Measurements from ENCODE around the gene BTBD16.

BTBD16 gene

DNA sequence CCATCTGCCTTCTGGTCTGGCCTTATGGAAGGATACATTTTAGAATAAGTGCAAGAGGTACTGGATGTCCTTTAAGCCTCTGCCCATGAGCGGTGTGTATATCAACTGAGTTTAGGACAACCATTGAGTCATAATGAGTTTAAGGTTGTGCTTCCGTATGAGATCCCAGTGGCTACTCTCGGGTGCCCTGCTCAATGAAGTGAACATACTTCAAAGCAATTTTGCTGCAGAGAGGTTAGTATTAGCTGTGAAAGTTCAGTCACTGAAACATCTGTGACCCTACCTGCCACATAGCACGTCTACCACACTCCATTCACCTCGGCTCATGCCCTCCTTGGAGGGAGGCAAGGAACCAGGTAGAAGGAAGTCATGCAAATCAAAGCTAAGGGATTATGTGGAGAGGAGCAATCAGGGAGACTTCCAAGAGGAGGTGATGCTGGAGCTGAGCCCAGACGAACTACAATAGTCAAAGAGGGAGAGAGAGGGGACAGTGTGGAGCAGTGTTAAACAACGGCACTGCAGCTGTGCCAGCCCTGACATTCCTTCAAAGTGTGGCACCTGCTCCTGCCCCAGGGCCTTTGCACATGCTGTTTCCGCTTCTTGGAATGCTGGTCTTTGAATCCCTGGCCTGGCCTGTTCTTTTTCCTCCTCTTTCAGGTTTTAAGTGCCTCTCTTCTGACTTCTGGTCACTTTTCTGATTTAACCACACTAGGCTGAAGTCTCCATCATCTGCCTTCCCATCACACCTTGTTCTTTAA lies 25.4 kb downstream of the BTBD16 start:
- DNase-seq: no peak

DNA sequence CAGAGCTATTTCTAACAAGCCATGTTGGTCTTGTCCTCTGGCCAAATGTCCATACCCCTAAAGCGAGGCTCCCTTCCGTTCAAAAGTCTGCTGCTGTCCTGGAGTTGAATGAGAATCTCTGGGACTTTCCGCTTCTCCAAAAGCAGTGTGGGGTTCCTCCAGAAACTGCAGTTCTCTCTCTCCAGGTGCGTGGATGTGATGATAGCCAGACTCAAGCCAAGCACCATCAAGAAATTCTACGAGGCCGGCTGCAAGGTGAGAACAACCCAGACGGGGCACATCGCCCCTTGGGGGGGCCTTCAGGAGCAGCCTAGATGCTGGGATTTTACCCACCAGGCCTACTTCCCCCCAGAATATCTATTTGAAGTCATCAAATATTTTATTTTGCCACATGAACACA lies 26.5 kb downstream of the BTBD16 start:
- DNase-seq: no peak

DNA sequence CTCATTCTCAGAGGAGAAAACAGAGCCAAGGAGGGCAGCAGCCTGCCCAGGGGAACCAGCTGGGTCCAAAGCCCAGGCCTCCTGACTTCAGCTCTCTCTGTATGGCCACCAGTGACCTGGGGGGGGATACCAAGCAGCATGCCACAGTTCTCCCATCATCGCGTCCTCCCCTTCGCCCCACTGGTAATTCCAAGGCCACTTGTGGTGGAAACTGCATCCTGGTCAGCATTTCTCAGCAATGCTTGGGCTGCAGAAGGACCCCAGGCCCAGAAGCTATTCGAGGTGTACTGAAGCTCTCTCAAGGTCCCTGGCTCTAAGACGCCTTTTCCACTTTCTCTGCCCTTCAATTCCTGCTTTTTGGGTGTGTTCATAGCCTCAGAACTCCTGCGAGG lies 27.1 kb downstream of the BTBD16 start:
- no peak for DNase-seq

DNA sequence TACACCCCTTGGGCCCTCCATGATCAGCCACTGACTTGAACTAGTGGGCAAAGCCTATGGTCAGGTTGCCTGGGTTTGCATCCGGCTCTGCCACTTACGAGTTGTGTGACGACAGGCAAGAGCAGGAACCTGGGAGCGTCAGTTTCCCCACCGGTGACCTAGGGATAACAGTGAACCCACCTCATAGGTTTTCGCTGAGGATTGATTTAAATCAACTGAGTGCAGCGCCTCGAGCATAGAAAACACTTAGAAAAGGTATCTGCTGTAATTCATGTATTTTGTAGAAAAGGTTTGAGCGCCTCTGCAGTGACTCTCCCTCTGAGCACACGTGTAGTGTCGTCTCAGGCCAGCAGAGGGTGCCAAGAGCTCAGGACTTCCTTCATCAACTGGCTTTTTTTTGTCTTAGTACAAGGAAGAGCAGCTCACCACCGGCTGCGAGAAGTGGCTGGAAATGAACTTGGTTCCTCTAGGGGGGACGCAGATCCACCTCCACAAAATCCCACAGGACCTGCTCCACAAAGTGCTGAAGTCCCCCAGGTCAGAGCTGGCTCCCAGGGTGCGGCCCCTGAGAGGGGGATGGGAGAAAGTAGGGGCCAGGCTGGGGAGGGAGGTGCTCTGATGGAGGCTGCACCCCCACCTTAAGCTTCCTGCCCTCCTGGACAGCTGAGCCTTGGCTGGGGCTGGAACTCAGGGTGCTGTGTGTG lies 27.7 kb downstream of the BTBD16 start:
- peak; percentile 5 for DNase-seq

DNA sequence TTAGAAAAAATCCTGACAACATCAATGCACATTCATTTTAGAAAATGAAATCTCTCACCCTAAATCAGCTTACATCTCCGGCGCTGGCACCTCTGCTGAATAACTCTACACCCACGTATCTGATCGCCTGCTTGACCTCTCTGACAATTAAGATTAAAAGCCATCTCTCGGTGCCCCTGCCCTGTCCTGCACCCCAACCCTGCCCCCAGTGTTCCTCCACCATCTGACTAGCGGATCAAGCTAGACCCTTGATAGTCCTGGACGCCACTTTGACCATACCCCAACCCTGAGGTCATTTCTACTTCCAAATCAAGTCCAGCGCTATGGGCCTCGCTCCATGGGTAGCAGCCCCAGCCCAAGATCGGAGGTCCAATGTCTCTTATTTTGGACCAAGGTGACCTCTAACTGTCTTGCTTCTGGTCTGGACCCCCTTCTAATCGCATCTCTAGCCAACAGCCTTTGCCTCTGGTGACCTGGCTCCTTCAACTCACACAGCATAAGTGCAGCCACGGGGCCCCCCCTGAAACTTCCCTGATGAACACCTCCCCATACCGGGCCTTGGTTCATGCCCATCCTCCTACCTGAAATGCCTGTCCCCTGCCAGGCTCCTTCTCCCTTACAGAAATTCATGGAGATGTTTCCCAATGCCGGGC lies 28.5 kb downstream of the BTBD16 start:
- DNase-seq: no peak

DNA sequence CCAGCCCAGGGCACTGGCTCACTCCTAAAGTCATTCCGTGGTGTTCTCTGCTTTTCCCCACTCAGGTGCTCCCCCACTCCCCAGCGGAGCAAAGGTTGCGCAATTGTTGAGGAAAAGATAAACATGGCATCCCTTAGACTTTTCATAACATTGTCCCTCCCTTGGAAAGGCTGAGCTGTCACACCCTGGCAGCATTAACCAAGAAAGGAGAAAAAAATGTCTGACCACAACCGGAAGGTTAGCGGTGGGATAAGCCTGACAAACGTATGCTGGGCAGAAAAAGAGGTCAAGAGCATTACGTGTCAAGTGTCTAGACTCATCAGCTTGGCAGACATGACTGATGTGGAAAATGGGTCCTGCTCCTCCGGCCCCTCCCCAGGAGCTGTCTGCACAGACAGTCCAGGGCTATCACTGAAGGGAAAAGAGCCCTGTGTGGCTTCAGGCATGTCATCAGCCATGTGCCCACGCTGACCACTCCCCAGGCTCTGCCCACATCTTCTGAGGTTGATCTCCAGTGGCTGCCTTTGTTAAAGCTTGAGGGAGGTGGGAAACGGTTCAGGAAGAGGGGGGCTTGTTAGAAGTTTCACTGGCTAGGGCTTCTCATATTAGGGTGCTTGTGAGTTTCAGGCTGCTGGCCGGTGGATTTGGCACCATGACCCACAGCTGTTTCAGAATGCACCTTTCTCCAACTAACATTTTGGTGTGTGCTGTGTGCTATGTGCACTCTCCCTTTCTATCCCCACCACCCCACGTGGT lies 30.1 kb downstream of the BTBD16 start:
- DNase-seq: no peak

DNA sequence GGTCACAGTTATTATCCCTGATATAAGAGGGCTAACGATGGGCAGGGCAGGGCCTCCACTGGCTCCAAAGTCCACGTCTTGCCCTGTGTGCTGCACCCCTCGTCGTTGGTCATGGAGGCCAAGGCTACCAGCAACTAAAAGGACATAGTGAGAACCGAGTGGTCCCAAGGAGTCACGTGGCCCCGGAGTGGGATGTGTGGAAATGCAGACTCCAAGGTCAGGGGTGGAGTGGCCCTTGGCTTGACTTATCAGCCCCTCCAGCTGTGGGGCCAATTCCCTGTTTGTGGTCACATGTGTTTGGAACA lies 30.7 kb downstream of the BTBD16 start:
- no peak for DNase-seq

DNA sequence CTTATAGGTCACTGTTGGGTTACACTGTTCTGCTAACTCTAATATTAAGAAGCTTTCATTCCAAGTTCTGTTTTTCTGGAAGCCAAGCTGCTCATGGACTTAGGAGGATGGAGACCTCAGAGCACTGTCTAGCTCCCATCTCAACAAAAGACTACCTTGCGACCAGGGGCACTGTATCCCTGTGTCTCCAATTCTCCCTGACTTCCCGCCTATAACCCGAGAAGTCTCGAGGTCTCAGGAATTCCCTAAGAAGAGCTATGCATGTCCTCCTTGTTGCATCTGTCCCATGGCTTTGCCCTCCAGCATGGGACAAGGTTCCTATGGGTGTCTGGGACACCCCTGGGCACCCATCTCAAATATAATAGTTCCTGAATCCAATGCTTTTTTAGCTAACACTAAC lies 31.2 kb downstream of the BTBD16 start:
- no peak for DNase-seq

DNA sequence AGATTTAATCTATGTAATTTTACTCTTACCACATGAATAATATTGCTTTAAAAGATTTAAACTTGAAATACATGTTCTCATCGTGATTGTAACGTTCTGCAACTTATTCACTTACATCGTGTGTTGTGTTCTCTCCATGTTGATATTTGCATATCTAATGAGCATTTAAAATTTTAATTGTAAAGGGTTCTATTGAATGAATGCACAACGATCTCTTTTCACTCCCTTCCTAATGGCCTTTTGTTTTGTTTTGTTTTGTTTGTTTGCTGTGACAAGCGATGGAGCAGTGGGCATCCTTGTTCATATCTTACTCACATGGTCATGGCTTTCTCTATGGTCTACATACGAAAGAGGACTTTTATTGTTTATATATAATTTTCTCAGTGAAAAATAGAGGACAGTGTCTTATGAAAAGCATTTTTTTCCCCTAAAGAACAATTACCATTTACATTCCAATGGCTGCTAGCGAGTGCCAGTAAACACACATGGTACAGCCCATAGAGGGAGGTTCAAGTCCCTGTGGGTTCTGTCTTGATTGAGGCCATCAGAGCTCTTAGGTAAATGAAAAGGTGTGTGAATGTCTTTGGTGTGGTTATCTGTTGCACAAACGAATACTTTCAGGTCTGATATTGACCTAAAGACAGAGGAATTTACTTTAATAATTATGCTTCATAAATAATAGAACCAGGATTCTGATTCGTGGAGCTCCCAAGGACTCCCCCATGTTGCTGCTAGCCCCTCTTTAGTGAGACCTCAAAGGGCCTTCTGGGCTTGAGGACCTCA lies 32.4 kb downstream of the BTBD16 start:
- DNase-seq: no peak

DNA sequence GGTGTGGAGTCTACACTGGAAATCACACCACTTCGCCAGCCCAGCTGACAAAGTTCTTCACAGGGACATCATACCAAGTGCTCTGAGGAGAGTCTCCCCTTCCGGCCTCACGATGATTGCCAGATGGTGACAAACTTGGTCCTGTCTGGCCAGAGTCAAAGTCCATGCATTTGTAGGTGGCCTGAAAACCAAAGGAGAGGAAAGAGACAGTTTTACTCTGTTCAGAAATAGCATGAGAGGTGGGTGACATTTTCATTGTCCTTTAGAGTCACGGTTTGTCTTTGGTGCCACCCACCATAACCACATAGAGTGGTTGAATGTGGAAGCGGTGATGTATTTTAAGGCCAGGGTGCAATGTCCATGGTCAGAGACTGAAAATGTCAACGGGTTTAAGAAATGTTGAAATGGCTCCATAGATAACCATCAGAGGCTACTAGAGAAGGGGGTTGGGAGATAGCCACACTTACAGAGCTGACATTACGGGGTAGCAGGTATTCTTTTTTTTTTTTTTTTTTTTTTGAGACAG lies 33.0 kb downstream of the BTBD16 start:
- DNase-seq: no peak

DNA sequence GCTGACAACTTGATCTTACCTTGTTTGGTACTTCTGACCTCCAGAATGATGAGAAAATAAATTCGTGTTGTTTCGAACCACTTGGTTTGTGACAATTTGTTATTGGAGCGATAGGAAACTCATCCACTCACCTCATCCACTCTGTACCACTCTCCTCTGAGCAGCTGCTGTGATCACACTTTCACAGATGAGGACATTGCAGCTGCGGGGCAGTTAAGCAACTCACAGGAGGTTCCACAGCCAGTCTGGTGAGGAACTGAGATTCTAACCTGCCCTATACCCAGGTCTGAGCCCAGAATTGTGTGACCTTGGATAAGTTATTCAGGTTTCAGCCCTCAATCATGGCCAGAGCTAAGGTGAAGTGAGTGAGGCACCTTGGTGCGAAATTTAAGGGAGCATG lies 35.2 kb downstream of the BTBD16 start:
- DNase-seq: no peak

DNA sequence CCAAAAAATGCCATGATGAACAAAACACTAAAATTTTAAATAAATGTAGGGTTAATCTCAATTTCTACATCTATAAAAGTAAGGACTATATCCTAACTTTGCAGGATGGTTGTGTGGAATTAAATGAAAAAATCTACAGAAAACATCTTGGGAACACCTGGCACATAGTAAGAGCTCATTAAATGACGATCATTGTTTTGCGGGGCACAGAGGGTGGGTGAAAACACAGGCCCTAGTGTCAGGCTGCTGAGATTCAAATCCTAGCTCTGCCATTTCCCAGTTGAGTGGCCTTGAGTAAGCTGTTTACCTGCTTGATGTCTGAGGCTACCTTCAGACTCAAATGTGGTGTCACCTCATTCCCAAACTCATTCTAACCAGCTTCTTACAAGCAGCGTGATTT lies 35.6 kb downstream of the BTBD16 start:
- DNase-seq: no peak

DNA sequence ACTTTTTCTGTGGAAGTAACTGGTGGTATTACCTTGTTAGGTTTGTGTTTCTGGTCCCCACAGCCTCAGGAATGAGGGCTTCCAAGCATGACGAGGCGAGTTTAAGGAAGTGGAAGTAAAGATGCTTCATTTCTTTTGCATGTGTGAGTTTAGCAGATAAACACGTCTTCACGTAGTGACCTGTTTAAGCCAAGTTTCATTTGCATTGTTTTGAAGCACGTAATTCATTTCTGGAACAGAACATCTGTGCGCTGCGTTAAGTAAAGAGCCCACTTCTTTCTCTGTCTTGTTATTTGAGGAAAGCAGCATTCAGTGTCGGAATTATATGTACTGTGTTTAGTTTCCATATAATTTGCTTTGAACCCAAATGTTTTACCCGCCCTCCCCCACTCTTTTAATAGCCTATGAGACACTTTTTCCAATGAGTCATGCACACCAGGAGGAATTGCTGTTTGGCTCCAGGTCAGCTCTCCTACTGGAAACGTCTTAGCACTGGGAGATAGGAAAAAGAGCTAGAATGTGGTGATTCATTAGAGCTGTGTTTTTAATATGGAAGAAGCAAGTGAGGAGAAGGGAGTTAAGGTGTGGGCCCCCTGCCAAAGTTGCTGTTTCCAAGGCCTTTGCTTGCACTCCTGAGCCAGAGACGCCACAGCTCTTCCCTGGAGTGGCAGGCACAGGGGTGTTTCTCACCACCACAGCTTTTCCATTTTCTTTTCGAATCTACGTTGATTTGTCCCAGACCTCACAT lies 36.7 kb downstream of the BTBD16 start:
- DNase-seq: no peak

DNA sequence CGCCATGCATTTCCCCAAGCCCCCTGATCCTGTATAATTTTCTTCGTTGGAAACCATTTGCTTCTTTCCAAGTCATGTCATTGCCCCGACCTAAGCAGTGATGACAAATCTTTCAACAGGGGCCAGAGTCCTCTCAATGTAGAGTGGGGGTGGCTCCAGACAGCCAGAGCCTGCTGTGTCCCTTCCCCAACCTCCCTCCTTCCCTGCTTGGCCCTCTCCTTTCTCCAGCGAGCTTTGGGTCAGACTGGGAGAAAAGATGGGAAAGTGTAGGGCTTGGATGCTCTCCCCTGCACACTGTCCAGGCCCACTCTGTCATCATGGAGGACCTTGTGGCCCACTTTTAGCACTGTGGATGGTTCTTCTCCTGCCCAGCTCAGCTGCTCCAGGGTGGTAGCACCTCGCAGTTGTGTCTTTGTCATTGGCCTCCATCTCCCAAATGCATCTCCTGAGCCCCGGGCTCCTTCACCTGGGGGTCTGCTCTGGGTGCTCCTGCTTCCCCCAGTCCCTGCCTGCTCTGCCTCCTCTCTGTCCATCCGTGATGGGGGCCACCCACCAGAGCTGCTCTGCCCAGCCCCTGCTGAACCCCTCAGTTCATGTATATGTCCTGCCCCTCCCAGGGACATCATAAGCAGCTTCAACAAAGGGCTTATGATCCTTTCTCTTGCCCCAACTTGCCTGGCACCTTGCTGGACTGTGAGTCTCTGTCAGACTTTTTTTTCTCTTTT lies 37.5 kb downstream of the BTBD16 start:
- no peak for DNase-seq

DNA sequence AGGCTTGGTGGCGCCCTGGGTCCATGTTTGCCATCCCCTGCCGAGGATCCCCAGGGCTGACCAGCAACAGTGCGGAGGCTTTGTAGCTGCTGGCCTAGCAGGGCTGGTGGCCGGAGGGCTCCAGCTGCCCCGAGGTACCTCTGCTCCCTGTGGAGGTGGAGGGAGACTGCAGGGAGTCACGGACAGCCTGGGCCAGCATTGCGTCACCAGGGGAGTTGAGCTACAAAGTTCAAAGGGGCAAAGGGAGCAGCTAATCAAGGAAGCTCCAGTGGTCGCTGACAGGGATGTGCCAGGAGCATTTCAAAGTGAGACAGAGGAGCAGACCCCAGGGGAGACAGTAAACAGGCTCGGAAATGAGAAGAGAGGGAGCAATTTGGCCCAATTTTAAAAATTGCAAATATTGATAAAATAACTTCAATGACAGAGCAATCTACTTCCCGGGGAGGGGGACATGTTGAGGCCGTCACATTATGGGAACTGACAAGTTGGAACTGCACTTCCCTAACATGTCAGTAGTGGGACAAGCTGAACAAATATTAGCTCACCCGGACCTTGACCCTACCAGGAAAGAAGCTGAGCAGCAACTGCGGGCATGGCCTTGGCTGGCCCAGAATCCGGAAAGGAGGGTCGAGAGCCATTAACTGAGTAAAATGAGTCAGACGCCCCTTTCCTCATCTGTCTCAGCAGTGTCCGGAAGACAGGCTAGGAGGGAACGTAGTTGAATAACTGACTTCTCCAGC lies 39.4 kb downstream of the BTBD16 start:
- no peak for DNase-seq

DNA sequence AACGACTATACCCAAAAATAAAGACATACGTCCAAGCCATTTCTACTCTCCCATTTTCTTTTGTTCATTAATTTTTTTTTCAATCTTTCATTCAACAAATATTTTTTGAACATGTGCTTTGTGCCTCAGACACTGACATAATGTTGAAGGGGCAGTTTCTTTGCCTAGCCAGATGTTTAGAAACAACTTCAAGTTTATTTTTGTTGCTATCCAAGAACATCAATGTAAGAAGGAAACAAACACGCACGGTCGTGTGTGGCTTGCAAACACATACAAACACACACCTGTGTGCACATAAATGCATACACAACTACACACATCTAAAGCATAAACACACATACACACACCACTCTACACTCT lies 39.9 kb downstream of the BTBD16 start:
- DNase-seq: no peak

DNA sequence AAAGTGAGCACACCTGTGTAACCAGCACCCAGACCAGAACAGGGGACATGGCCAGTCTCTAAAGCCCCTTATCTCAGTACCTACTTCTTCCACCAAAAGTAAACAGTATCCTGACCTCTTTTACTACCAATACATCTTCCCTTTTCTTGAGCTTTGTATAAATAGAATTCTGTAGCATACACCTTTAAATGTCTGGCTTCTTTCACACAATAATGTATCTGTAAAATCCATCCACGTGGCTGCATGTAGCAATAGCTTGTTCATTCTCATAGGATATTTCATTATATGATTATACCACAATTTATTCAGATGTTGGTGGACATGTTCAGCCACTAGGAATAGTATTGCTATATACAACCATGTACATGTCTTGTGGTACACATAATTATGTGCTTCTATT lies 40.6 kb downstream of the BTBD16 start:
- no peak for DNase-seq

DNA sequence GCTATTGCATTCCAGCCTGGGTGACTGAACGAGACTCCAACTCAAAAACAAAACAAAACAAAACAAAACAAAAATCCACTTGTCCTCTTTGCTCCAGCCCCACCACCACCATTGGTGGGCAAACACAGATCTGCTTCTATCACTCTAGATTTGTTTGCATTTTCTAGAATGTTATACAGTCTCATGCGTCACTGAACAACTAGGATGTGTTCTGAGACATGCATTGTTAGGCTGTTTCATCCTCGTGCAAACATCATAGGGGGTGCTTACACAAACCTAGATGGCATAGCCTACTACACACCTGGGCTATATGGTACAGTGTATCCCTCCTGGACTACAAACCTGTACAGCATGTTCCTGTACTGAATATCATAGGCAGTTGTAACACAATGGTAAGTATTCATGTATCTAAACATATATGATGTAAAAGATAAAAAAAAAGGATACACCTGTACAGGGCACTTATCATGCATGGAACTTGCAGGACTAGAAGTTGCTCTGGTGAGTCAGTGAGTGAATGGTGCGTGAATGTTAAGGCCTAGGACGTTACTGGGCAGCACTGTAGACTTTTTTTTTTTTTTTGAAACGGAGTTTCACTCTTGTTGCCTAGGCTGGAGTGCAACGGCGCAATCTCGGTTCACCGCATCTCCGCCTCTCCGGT lies 45.3 kb downstream of the BTBD16 start:
- DNase-seq: no peak

DNA sequence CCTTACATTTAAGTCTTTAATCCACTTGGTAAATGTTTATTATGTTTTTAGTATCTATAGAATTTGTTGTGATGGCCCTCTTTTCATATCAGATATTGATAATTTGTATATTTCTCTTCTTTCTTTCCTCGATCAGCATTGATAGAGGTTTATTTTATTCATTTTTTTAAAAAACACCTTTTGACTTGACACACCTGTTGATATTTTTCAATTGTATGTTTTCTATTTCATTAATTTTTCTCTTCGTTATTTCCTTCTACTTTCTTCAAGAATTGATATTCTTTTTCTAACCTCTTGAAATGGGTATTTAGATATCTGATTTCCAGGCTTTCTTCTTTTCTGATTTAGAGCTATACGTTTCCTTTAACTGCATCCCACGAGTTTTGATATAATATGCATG lies 50.9 kb downstream of the BTBD16 start:
- no peak for DNase-seq

DNA sequence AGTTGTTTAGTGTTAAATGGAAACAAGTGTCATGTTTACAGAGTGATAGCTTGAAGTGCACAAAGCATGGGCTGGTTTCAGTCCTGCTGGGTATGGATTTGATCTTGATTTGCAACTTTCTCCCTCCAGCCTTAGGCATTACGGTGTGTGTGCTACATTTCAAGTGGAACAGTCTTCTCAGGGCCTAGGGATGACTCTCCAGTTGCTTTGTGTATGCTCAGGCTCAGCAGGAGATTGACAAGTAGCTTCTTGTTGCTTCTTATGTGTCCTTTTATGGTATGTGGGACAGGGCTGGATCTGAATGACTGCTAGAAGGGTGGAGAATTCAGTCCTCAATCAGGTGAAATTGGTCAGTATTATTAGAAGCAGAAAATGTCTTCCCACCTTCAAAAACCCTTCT lies 52.1 kb downstream of the BTBD16 start:
- no peak for DNase-seq
